Ishikawa (cell line): ENCODE measurements around the gene ARFRP1.

Source experiments
- CEBPB ChIP-seq: IDR thresholded peaks from 2 replicates; pipeline ENCODE4 v1.6.1; 2012
- CREB1 ChIP-seq: IDR thresholded peaks from 2 replicates; pipeline ENCODE4 v1.6.1; 2012; ENCODE audit warnings: low read depth
- EGR1 ChIP-seq: IDR thresholded peaks from 2 replicates; pipeline ENCODE4 v1.6.1; 2012
- EP300 ChIP-seq: IDR thresholded peaks from 2 replicates; pipeline ENCODE4 v1.6.1; 2012; ENCODE audit warnings: borderline replicate concordance
- FOXM1 ChIP-seq: IDR thresholded peaks from 2 replicates; pipeline ENCODE4 v1.6.1; 2012; ENCODE audit warnings: low read depth, borderline replicate concordance
- MAX ChIP-seq: IDR thresholded peaks from 2 replicates; pipeline ENCODE4 v1.6.1; 2012
- NFIC ChIP-seq: IDR thresholded peaks from 2 replicates; pipeline ENCODE4 v1.6.1; 2012
- RAD21 ChIP-seq: IDR thresholded peaks from 2 replicates; pipeline ENCODE4 v1.6.1; 2012; ENCODE audit warnings: low read depth
- REST ChIP-seq: IDR thresholded peaks from 2 replicates; pipeline ENCODE4 v1.6.1; 2012; ENCODE audit warnings: low read depth, mild to moderate bottlenecking
- TAF1 ChIP-seq: IDR thresholded peaks from 2 replicates; pipeline ENCODE4 v1.6.1; 2012; ENCODE audit warnings: low read depth, mild to moderate bottlenecking
- TCF12 ChIP-seq: IDR thresholded peaks from 2 replicates; pipeline ENCODE4 v1.6.1; 2012; ENCODE audit warnings: low read depth
- TEAD4 ChIP-seq: IDR thresholded peaks from 2 replicates; pipeline ENCODE4 v1.6.1; 2012
- USF1 ChIP-seq: IDR thresholded peaks from 2 replicates; pipeline ENCODE4 v1.6.1; 2012
- YY1 ChIP-seq: IDR thresholded peaks from 2 replicates; pipeline ENCODE4 v1.6.1; 2012; ENCODE audit warnings: low read depth
- ZBTB7A ChIP-seq: IDR thresholded peaks from 2 replicates; pipeline ENCODE4 v1.6.1; 2012; ENCODE audit warnings: low read depth

The ARFRP1 gene

GRCh38 chr20:63693733-63694583 lies 13.8 kb downstream of the ARFRP1 start:
- no peak for TF ChIP-seq ZBTB7A

- no peak for TF ChIP-seq USF1
- TF ChIP-seq ZBTB7A, result no peak
- TF ChIP-seq TEAD4, result no peak
- TF ChIP-seq REST, result no peak
- TF ChIP-seq TCF12, result no peak
- no peak for TF ChIP-seq YY1
- no peak for TF ChIP-seq CEBPB
Measured at GRCh38 chr20:63693083-63693732, 14.6 kb downstream of the ARFRP1 start.

GRCh38 chr20:63692436-63693082 lies 15.2 kb downstream of the ARFRP1 start:
- TF ChIP-seq YY1 (no peak), TEAD4 (no peak), EGR1 (no peak), TCF12 (no peak), ZBTB7A (no peak), RAD21 (no peak), USF1 (no peak), REST (no peak), EP300 (no peak), MAX (no peak), CEBPB (no peak), NFIC (no peak), FOXM1 (no peak), TAF1 (no peak), CREB1 (no peak)

GRCh38 chr20:63691711-63692435 lies 15.9 kb downstream of the ARFRP1 start:
- TF ChIP-seq YY1 (no peak), REST (no peak), MAX (no peak), CEBPB (no peak), USF1 (no peak), TEAD4 (no peak), NFIC (no peak), RAD21 (no peak), CREB1 (no peak), TAF1 (no peak), ZBTB7A (no peak; the same call in 1 of the 2 replicates), EP300 (no peak), TCF12 (no peak), FOXM1 (no peak), EGR1 (no peak)
